Ovary (tissue), 9 donors: ENCODE measurements around the gene PI4K2A. TPM values are rescaled to one million over a fixed set of nuclear protein-coding genes. Genes with fewer than 3 reads are reported as not detected.

Experiments
- DNase-seq, 5 donors: peaks; one replicate each; pipeline ENCODE4 v3.0.0-alpha.2; 2019 to 2020
- H3K27ac ChIP-seq, 2 donors: fragments of 200-600 bp; one replicate each; pipeline versions ENCODE4 v1.5.1 to v1.8.0; 2019 to 2022
- H3K27me3 ChIP-seq: fragments of 200-600 bp; one replicate; pipeline ENCODE4 v1.8.0; 2022
- H3K36me3 ChIP-seq: fragments of 200-600 bp; sonication (generic); one replicate; pipeline ENCODE4 v1.5.1; 2019
- H3K4me1 ChIP-seq: one replicate; pipeline ENCODE4 v1.8.1; 2013; ENCODE audit warnings: mild to moderate bottlenecking, moderate library complexity; ENCODE audit not compliant: insufficient read depth
- H3K4me3 ChIP-seq: fragments of 200-600 bp; sonication (generic); one replicate; pipeline ENCODE4 v1.5.1; 2017
- H3K9me3 ChIP-seq, 2 donors: fragments of 200-600 bp in 1 of 2; sonication (generic) in 1 of 2; one replicate each; pipeline versions ENCODE4 v1.5.1 to v1.8.1; 2013 to 2019; ENCODE audit warnings: mild to moderate bottlenecking in 1 of 2, moderate library complexity in 1 of 2
- EP300 ChIP-seq: sonication (generic); formaldehyde crosslinking; IDR thresholded peaks from one replicate; pipeline ENCODE4 v1.6.1; 2017; ENCODE audit warnings: antibody characterized with exemption
- POLR2A ChIP-seq: fragments of 450-650 bp; IDR thresholded peaks from one replicate; pipeline ENCODE4 v1.6.1; 2017; ENCODE audit warnings: antibody characterized with exemption, mild to moderate bottlenecking, moderate library complexity
- WGBS, 3 donors: extraction: QIAGEN DNeasy Blood & Tissue Kit in 1 of 3; methylation state at CpG; one replicate each; pipeline versions ENCODE4 v1.1.5 to v1.1.7; 2013 to 2017; 5-methylcytosine and 5-hydroxymethylcytosine counted together
- intact Hi-C, 4 donors: fragments of 100-400 bp; cut with DNase I; formaldehyde crosslinking; loops; one replicate each; pipeline versions ENCODE4 v1.11.0 to v1.15.1; 2022 to 2023
- polyA plus RNA-seq, 2 donors: library from polyadenylated mRNA; stranded (reverse); fragments of 200-250 nt in 1 of 2; fragments of 350-450 nt in 1 of 2; fragmentation: Illumina TruSeq in 1 of 2; extraction: RNeasy Lipid Tissue Mini Kit (QIAGEN cat#74804) in 1 of 2; gene quantifications; one replicate each; pipeline ENCODE4 v1.2.3, GENCODE V29; 2013 to 2014
- total RNA-seq, 7 donors: library from RNA; depleted of rRNA in 2 of 7; stranded (reverse); fragments of >200 nt in 2 of 7; fragmentation: NEBNext Ultra II Directional in 3 of 7; extraction: Animal tissue kit (Norgen Biotek cat#: 25700) in 3 of 7; gene quantifications; one replicate each; pipeline versions ENCODE4 v1.1.0 to v1.2.4, GENCODE V29; 2016 to 2023
- TF ChIP-seq, protein P1 (sequence below), 3 donors: fragments of 450-650 bp in 2 of 3; fragments of 200-600 bp in 1 of 3; IDR thresholded peaks; one replicate each; pipeline versions ENCODE4 v1.5.1 to v1.8.0; 2016 to 2022; ENCODE audit warnings: antibody characterized with exemption in 3 of 3, mild to moderate bottlenecking in 1 of 3
- donor health status: DM: no; HTN: no; CAD: no; lungs with moderate emphysema.
- donor health status: DM: no; HTN: no; CAD: no.
- donor health status: Bipolar disorder and iron deficiency.
- donor health status: DM: yes; HTN: yes; CAD: no.
- donor health status: DM: no; HTN: no; CAD: no.
- donor health status: DM: yes; HTN: yes; CAD: no.

Gene PI4K2A
- total and polyA plus RNA-seq, 9 donors: 10.8 to 23.8 (median 12.6) TPM

GRCh38 chr10:97600616-97601015 is 39.9 kb upstream of the PI4K2A start:
- Histone ChIP-seq H3K36me3 (no peaks in the 10 kb centered on the region), H3K27me3 (no peaks in the 10 kb centered on the region), H3K27ac (no peak overlapping the region), H3K4me1 (peaks cover 2% of the 10 kb centered on the region), H3K9me3 (no peaks in the 10 kb centered on the region), H3K4me3 (no peak overlapping the region)
- TF ChIP-seq EP300 (no peak), POLR2A (no peak)
- TF ChIP-seq, protein P1, sequence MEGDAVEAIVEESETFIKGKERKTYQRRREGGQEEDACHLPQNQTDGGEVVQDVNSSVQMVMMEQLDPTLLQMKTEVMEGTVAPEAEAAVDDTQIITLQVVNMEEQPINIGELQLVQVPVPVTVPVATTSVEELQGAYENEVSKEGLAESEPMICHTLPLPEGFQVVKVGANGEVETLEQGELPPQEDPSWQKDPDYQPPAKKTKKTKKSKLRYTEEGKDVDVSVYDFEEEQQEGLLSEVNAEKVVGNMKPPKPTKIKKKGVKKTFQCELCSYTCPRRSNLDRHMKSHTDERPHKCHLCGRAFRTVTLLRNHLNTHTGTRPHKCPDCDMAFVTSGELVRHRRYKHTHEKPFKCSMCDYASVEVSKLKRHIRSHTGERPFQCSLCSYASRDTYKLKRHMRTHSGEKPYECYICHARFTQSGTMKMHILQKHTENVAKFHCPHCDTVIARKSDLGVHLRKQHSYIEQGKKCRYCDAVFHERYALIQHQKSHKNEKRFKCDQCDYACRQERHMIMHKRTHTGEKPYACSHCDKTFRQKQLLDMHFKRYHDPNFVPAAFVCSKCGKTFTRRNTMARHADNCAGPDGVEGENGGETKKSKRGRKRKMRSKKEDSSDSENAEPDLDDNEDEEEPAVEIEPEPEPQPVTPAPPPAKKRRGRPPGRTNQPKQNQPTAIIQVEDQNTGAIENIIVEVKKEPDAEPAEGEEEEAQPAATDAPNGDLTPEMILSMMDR (IDR thresholded peaks at IDR 0.05): no peak
- intact Hi-C loops: no loop called here
- WGBS, 3 donors: 77 to 88% (median 85%) methylated on average over 1 of the region's 1 CpG
- DNase-seq: no peak

DNA sequence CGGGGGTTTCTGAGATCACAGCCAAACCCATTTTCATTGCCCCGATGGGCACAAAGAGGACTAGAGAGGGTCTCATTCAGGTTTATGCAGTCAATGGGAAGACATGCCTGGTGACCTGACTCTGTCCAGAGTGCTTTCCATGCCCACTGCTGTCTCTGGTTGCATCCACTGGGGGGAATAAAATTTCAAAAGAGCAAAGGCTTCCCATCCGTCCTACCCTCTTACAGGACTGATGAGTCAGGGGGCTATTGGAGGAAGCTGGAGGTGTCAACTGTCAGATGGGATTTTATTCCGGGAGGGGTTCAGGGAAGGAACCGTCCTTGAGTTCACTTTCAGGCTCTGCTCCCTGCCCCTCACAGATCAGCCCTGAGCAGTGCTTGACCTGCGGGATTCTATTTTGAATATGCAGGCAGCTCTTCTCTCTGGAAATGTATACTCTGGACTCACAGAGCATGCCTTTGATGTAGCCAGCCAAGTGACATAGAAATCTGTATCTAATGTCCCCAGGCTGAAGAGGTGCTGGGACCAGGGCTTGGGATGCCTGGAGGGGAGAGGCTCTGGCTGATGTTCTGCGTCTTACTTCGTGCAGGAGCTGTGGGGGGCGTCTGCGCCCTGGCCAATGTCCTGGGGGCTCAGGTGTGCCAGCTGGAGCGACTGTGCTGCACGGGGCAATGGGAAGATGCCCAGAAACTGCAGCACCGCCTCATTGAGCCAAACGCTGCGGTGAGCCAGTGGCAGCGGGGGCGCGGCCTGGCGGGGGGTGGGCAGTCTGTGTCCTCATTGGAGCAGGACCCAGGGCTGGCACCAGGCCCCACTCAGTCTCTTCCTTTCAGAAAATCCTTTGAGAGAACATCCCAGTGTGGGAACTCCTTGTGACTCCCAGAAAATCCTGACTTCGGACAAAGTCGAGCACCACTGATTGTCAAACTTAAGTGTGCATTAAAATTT is 38.9 kb upstream of the PI4K2A start:
- H3K27ac ChIP-seq: no peak overlapping the region
- 77 to 80% (median 77%) methylated on average over 21 of the region's 21 CpGs for WGBS, 3 donors
- no peak for TF ChIP-seq POLR2A
- no peak for TF ChIP-seq EP300
- TF ChIP-seq, protein P1 (IDR thresholded peaks at IDR 0.05): no peak

DNA sequence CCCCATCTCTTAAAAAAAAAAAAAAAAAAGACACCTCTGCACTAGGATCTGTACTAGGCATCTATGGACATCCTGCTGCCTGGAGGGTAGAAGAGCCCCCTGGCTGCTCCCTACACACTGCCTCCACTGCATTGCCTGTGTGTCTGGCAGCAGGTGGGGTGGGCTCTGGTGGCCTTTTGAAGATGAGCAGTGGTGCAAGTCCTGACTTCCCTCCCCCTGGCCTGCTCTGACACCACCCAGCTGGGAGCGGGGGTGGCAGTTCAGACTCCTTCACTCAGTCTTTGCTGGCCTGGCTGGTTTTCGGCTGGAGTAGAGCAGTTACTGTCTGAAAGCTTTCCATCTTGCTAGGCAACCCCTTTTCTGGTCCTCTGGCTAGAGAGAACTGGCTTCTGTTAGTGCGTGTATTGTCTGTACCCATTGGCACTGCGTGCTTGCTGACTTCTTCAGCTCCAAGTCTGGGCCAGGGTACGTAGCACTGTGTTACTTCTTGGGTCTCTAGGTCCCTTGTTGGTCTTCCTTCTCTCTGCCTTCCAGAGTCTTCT is 33.3 kb upstream of the PI4K2A start:
- Histone ChIP-seq H3K9me3 (no peaks in the 10 kb centered on the region), H3K27ac (no peak overlapping the region), H3K4me3 (no peak overlapping the region), H3K27me3 (no peaks in the 10 kb centered on the region), H3K4me1 (no peaks in the 10 kb centered on the region), H3K36me3 (no peaks in the 10 kb centered on the region)
- no peak for TF ChIP-seq POLR2A
- TF ChIP-seq, protein P1 (IDR thresholded peaks at IDR 0.05): no peak
- TF ChIP-seq EP300: no peak
- no peak for DNase-seq
- intact Hi-C loops: no loop called here
- WGBS, 3 donors: 91 to 96% (median 94%) methylated on average over 5 of the region's 5 CpGs

More for the DNA sequence above, 38.9 kb upstream of the PI4K2A start:
- H3K4me1 ChIP-seq: no peaks in the 10 kb centered on the region
- no peak overlapping the region for H3K4me3 ChIP-seq
- intact Hi-C loops: no loop called here
- no peaks in the 10 kb centered on the region for H3K27me3 ChIP-seq
- no peaks in the 10 kb centered on the region for H3K9me3 ChIP-seq
- H3K36me3 ChIP-seq: no peaks in the 10 kb centered on the region
- DNase-seq: no peak

GRCh38 chr10:97608991-97609561 is 31.4 kb upstream of the PI4K2A start:
- no peaks in the 10 kb centered on the region for H3K27me3 ChIP-seq
- H3K27ac ChIP-seq: no peak overlapping the region
- WGBS, 3 donors: 60 to 72% (median 68%) methylated on average over 13 of the region's 13 CpGs
- H3K4me3 ChIP-seq: no peak overlapping the region
- no peak for DNase-seq
- H3K4me1 ChIP-seq: no peaks in the 10 kb centered on the region
- intact Hi-C loops: no loop called here
- H3K36me3 ChIP-seq: no peaks in the 10 kb centered on the region
- no peaks in the 10 kb centered on the region for H3K9me3 ChIP-seq
- TF ChIP-seq POLR2A (no peak), EP300 (no peak)
- TF ChIP-seq, protein P1 (IDR thresholded peaks at IDR 0.05): no peak
